ENCODE data around the gene MAGI2.

Gene MAGI2

GRCh38 chr7:78118470-78118869 lies 1335.0 kb downstream of the MAGI2 start:
- no peak overlapping the region for H3K27ac ChIP-seq

GRCh38 chr7:78115876-78116275 lies 1337.6 kb downstream of the MAGI2 start:
- TF ChIP-seq CTCF (conservative IDR thresholded peaks at IDR 0.05): no peak
- no peak overlapping the region for H3K27ac ChIP-seq

More at GRCh38 chr7:78118470-78118869, 1335.0 kb downstream of the MAGI2 start:
- TF ChIP-seq CTCF (conservative IDR thresholded peaks at IDR 0.05): no peak

GRCh38 chr7:78114993-78115392 lies 1338.5 kb downstream of the MAGI2 start:
- no peak for TF ChIP-seq CTCF (conservative IDR thresholded peaks at IDR 0.05)
- H3K27ac ChIP-seq: no peak overlapping the region

GRCh38 chr7:78112488-78112887 lies 1341.0 kb downstream of the MAGI2 start:
- TF ChIP-seq CTCF (conservative IDR thresholded peaks at IDR 0.05): no peak

GRCh38 chr7:78111386-78111785 lies 1342.1 kb downstream of the MAGI2 start:
- no peak overlapping the region for H3K27ac ChIP-seq
- TF ChIP-seq CTCF (conservative IDR thresholded peaks at IDR 0.05): no peak

More at GRCh38 chr7:78112488-78112887, 1341.0 kb downstream of the MAGI2 start:
- H3K27ac ChIP-seq: no peak overlapping the region

- TF ChIP-seq CTCF (conservative IDR thresholded peaks at IDR 0.05): no peak
- no peak overlapping the region for H3K27ac ChIP-seq
Measured at GRCh38 chr7:78103475-78103874, 1350.0 kb downstream of the MAGI2 start.

- no peak overlapping the region for H3K27ac ChIP-seq
- no peak for TF ChIP-seq CTCF (conservative IDR thresholded peaks at IDR 0.05)
Measured at GRCh38 chr7:78101076-78101475, 1352.4 kb downstream of the MAGI2 start.
